BE2C (cell line): ENCODE measurements around the gene AMOTL2.

Experiments used
- DNase-seq: peaks from one replicate; pipeline ENCODE4 v3.0.0-alpha.2; 2020
- H3K27me3 ChIP-seq: fragments of 250-450 bp; sonication (Bioruptor Pico); 2 replicates; pipeline ENCODE4 v1.5.1; 2020; ENCODE audit warnings: mild to moderate bottlenecking
- H3K36me3 ChIP-seq: fragments of 250-450 bp; sonication (Bioruptor Pico); 2 replicates; pipeline ENCODE4 v1.5.1; 2020; ENCODE audit warnings: mild to moderate bottlenecking
- H3K4me1 ChIP-seq: fragments of 250-450 bp; sonication (Bioruptor Pico); 2 replicates; pipeline ENCODE4 v1.5.1; 2020
- H3K4me3 ChIP-seq: 2 replicates; pipeline ENCODE4 v1.5.1; 2011; ENCODE audit warnings: low read depth, low read length
- H3K9me3 ChIP-seq: fragments of 250-450 bp; sonication (Bioruptor Pico); 2 replicates; pipeline ENCODE4 v1.5.1; 2020
- CTCF ChIP-seq: IDR thresholded peaks from 2 replicates; pipeline ENCODE4 v1.5.1; 2012; ENCODE audit warnings: mild to moderate bottlenecking, low read depth, low read length

Gene AMOTL2

GRCh38 chr3:134322286-134322685 is 52.0 kb downstream of the AMOTL2 start:
- no peak for TF ChIP-seq CTCF
- no peaks in the 10 kb centered on the region; the same call in 1 of the 2 replicates for H3K27me3 ChIP-seq
- H3K4me3 ChIP-seq: no peak overlapping the region
- no peak for DNase-seq
- H3K4me1 ChIP-seq: no peaks in the 10 kb centered on the region
- no peaks in the 10 kb centered on the region for H3K9me3 ChIP-seq
- H3K36me3 ChIP-seq: no peaks in the 10 kb centered on the region

- no peaks in the 10 kb centered on the region for H3K4me1 ChIP-seq
Observed at GRCh38 chr3:134320749-134321148, 53.5 kb downstream of the AMOTL2 start.

DNA sequence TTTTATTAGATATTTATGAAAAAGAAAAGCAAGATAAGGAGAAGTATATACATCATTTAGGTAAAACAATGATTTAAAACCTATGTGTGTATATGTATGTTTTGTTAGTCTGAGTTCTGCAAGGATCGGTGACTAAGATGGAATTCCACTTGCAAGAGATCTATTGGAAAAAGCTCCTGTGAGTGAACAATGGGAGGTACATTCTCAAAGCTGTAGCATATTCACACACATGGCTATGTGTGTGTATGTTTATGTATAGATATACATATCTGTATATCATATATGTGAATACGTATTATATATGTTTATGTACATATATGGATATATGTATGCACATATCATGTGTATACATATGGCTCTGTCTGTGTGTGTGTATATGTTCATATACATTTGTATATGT is 54.3 kb downstream of the AMOTL2 start:
- H3K4me1 ChIP-seq: no peaks in the 10 kb centered on the region
- H3K4me3 ChIP-seq: no peak overlapping the region
- H3K9me3 ChIP-seq: no peaks in the 10 kb centered on the region
- H3K27me3 ChIP-seq: no peaks in the 10 kb centered on the region; the same call in 1 of the 2 replicates
- DNase-seq: no peak
- no peak for TF ChIP-seq CTCF
- H3K36me3 ChIP-seq: no peaks in the 10 kb centered on the region

More at GRCh38 chr3:134320749-134321148, 53.5 kb downstream of the AMOTL2 start:
- Histone ChIP-seq H3K9me3 (no peaks in the 10 kb centered on the region), H3K4me3 (no peak overlapping the region), H3K36me3 (no peaks in the 10 kb centered on the region), H3K27me3 (no peaks in the 10 kb centered on the region; the same call in 1 of the 2 replicates)
- TF ChIP-seq CTCF: no peak
- DNase-seq: no peak

GRCh38 chr3:134318166-134318565 is 56.1 kb downstream of the AMOTL2 start:
- Histone ChIP-seq H3K36me3 (no peaks in the 10 kb centered on the region), H3K4me1 (no peaks in the 10 kb centered on the region), H3K27me3 (no peaks in the 10 kb centered on the region), H3K9me3 (no peaks in the 10 kb centered on the region), H3K4me3 (no peak overlapping the region)
- no peak for DNase-seq
- TF ChIP-seq CTCF: no peak

GRCh38 chr3:134317106-134317947 is 56.9 kb downstream of the AMOTL2 start:
- H3K9me3 ChIP-seq: no peaks in the 10 kb centered on the region
- no peaks in the 10 kb centered on the region for H3K4me1 ChIP-seq
- H3K4me3 ChIP-seq: no peak overlapping the region
- no peak for DNase-seq
- TF ChIP-seq CTCF: no peak
- no peaks in the 10 kb centered on the region for H3K36me3 ChIP-seq
- H3K27me3 ChIP-seq: no peaks in the 10 kb centered on the region
